A673 (cell line): ENCODE measurements around the gene FNDC11.

Experiments
- CTCF ChIP-seq: fragments of 300-800, 200-600 bp; sonication (generic); conservative IDR thresholded peaks from 2 replicates; pipeline ENCODE4 v1.5.1; 2017; ENCODE audit warnings: low read depth, mild to moderate bottlenecking, antibody characterized with exemption, low read length, moderate library complexity, mixed read lengths
- EZH2 ChIP-seq: fragments of 200-600 bp; sonication (generic); IDR thresholded peaks from 2 replicates; pipeline ENCODE4 v1.6.1; 2017; ENCODE audit warnings: borderline replicate concordance, low read depth, mild to moderate bottlenecking, mixed read lengths, antibody characterized with exemption, low read length; ENCODE audit not compliant: poor library complexity, severe bottlenecking

DNA sequence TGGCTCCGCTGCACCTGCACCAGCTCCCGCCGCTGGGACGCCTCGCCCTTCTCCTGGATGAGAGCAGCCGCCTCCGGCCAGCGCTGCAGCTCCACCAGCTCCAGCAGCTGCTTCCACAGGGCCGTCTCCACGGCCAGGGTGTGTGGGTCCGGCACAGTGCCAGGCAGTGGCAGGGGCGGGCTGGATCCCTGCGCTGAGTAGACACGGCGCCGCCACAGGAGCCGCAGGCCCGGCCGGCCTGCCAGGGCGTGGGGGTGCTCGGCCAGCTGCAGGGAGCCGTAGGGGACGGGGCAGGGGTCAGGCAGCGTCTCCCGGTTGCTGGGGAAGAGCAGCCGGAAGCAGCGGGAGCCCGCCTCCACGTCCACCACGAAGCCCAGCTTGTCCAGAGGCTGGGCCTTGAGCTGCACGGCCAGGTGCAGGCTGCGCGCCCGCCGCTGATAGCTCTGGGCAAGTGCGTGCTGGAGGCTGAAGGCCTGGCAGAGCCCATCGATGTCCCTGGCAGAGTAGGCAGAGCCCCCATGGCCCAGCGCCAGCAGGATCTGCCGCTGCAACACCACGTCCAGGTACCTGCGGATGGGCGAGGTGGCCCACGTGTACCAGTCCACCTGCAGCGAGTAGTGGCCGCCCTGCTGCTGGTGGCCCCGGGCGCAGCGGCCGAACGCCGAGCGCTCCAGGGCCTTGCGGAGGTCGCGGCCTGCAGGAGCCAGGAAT is 9.4 kb downstream of the FNDC11 start:
- no peak for TF ChIP-seq EZH2
- TF ChIP-seq CTCF, result no peak
